ENCODE data around the gene LILRA6.
A peak's percentile ranks its signal among the peaks of the same experiment; 100 is the strongest.
"Not testable (repeated sequence)": the region's sequence is repeated elsewhere in the genome, so short reads cannot be mapped to it uniquely, and the experiment has no call there.

The LILRA6 gene

DNA sequence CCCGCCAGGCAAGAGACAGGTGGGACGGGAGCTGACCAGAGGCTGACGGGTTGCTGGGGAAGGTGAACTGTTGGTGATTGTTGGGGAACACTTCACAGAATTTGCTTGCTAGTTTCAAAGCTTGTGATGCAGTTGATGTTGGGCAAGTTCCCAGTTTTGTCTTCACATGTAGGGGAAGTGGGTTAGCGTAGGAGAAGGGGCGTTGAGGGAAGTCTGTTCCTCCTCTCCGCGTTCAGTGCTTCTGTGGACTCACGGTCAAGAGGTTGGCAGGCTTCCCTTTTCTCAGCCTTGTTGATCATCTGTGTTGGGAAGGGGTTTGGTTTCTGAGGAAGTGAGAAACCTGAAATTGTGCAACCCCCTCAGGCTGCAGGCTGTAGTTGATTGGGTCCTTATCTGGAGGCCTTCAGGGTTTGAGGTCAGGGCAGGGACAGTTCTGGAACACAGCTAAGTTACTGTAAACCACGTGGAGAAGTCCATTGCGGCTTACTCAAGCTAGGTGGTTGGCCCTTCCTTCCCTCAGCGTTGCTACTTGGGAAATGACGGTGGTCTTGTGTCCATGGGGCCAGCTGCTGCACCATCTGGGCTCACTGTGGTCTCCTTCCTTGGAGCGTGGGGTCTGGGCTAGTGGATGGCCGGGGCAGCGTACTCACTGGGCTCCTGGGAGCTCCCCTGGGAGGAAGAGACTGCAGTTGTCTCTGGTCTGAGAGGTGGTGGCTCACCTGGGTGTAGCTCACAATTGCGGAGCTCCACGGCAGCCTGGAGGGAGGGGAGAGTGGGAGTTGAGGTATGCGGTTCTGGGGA is 34.4 kb downstream of the LILRA6 start:
- Histone ChIP-seq H3K27me3 (ENCODE audit: control insufficient read depth in 1 of 2, insufficient read depth in 2 of 2, low read length in 2 of 2) (no peaks in the 10 kb centered on the region), H3K9ac (ENCODE audit: low read depth in 1 of 2, low read length in 2 of 2) (peak overlapping the region in 1 of 2 donors; percentile 38), H3K4me3 (ENCODE audit: low read depth in 1 of 2, low read length in 2 of 2) (peak overlapping the region in 1 of 2 donors; percentile 37), H3K36me3 (ENCODE audit: control insufficient read depth in 1 of 2, insufficient read depth in 2 of 2, low read length in 2 of 2) (peaks cover 24 to 57% of the 10 kb centered on the region in 2 donors), H3K4me1 (ENCODE audit: control insufficient read depth in 1 of 2, insufficient read depth in 2 of 2, low read length in 2 of 2) (peaks cover 67 to 82% of the 10 kb centered on the region in 2 donors), H3K9me3 (ENCODE audit: control insufficient read depth in 1 of 2, low read length in 2 of 2) (no peaks in the 10 kb centered on the region), H3K27ac (ENCODE audit: low read depth, low read length) (peak overlapping the region; percentile 83)

DNA sequence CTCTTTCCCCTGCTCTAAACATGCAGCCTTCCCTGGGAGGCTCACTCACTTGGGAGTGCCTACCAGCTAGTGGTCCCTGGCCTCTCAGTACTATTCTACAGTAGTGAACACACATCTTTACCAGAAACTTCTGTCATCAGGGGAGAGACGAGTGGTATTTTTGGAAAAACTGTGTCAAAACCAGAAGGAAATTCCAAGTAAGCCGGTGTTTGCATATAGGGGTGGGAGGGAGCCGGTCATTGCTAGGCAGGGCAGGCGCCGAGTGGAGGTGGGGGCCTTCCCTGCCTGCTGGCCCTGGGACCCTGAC is 35.0 kb downstream of the LILRA6 start:
- Histone ChIP-seq H3K27ac (ENCODE audit: low read depth, low read length) (peak overlapping the region; percentile 53), H3K27me3 (ENCODE audit: control insufficient read depth in 1 of 2, insufficient read depth in 2 of 2, low read length in 2 of 2) (no peaks in the 10 kb centered on the region), H3K4me1 (ENCODE audit: control insufficient read depth in 1 of 2, insufficient read depth in 2 of 2, low read length in 2 of 2) (peaks cover 73 to 88% of the 10 kb centered on the region in 2 donors), H3K4me3 (ENCODE audit: low read depth in 1 of 2, low read length in 2 of 2) (peak overlapping the region in 1 of 2 donors; percentile 37), H3K9ac (ENCODE audit: low read depth in 1 of 2, low read length in 2 of 2) (peak overlapping the region in 1 of 2 donors; percentile 30), H3K9me3 (ENCODE audit: control insufficient read depth in 1 of 2, low read length in 2 of 2) (no peaks in the 10 kb centered on the region), H3K36me3 (ENCODE audit: control insufficient read depth in 1 of 2, insufficient read depth in 2 of 2, low read length in 2 of 2) (peaks cover 30 to 63% of the 10 kb centered on the region in 2 donors)

DNA sequence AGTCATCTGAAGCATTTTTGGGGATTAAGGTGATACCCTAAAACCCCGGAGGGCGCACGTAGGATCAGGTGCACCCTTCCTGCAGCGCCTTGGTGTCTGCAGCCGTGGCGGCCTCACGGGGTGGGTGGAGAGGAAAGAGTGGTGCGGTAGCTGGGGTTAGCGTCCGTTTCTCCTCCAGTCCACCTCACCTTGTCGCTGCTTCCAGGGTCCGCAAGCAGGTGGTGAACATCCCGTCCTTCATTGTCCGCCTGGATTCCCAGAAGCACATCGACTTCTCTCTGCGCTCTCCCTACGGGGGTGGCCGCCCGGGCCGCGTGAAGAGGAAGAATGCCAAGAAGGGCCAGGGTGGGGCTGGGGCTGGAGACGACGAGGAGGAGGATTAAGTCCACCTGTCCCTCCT is 35.4 kb downstream of the LILRA6 start:
- Histone ChIP-seq H3K4me3 (ENCODE audit: low read depth in 1 of 2, low read length in 2 of 2) (peak overlapping the region in 1 of 2 donors; percentile 37), H3K9ac (ENCODE audit: low read depth in 1 of 2, low read length in 2 of 2) (peak overlapping the region; percentile 33 to 41), H3K27ac (ENCODE audit: low read depth, low read length) (peak overlapping the region; percentile 53), H3K4me1 (ENCODE audit: control insufficient read depth in 1 of 2, insufficient read depth in 2 of 2, low read length in 2 of 2) (peaks cover 77 to 92% of the 10 kb centered on the region in 2 donors), H3K36me3 (ENCODE audit: control insufficient read depth in 1 of 2, insufficient read depth in 2 of 2, low read length in 2 of 2) (peaks cover 34 to 67% of the 10 kb centered on the region in 2 donors)
- not testable (repeated sequence) for H3K27me3 ChIP-seq (ENCODE audit: control insufficient read depth in 1 of 2, insufficient read depth in 2 of 2, low read length in 2 of 2); H3K9me3 ChIP-seq (ENCODE audit: control insufficient read depth in 1 of 2, low read length in 2 of 2)

DNA sequence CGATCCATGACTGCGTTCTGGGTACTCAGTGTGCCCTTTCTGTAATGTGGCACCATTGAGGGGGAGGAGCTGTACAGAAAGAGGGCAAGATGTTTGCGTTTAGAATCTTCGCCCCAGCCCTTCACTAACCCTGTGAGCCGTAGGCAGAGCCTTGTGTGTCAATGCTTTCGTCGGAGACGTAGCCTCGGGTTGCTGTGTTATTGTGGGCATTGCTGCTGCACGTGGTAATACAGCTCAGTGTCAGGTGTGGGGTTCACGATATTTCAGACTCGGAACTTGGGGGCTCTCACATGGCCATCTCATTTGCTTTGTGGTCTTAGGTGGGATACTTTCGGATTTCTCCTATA is 35.8 kb downstream of the LILRA6 start:
- H3K4me1 ChIP-seq (ENCODE audit: control insufficient read depth in 1 of 2, insufficient read depth in 2 of 2, low read length in 2 of 2) = peaks cover 81 to 96% of the 10 kb centered on the region in 2 donors
- H3K27me3 ChIP-seq (ENCODE audit: control insufficient read depth in 1 of 2, insufficient read depth in 2 of 2, low read length in 2 of 2) = no peaks in the 10 kb centered on the region
- peak overlapping the region; percentile 33 to 41 for H3K9ac ChIP-seq (ENCODE audit: low read depth in 1 of 2, low read length in 2 of 2)
- peak overlapping the region; percentile 37 to 41 for H3K4me3 ChIP-seq (ENCODE audit: low read depth in 1 of 2, low read length in 2 of 2)
- H3K27ac ChIP-seq (ENCODE audit: low read depth, low read length) = peak overlapping the region; percentile 40
- no peaks in the 10 kb centered on the region for H3K9me3 ChIP-seq (ENCODE audit: control insufficient read depth in 1 of 2, low read length in 2 of 2)
- H3K36me3 ChIP-seq (ENCODE audit: control insufficient read depth in 1 of 2, insufficient read depth in 2 of 2, low read length in 2 of 2) = peaks cover 38 to 71% of the 10 kb centered on the region in 2 donors

DNA sequence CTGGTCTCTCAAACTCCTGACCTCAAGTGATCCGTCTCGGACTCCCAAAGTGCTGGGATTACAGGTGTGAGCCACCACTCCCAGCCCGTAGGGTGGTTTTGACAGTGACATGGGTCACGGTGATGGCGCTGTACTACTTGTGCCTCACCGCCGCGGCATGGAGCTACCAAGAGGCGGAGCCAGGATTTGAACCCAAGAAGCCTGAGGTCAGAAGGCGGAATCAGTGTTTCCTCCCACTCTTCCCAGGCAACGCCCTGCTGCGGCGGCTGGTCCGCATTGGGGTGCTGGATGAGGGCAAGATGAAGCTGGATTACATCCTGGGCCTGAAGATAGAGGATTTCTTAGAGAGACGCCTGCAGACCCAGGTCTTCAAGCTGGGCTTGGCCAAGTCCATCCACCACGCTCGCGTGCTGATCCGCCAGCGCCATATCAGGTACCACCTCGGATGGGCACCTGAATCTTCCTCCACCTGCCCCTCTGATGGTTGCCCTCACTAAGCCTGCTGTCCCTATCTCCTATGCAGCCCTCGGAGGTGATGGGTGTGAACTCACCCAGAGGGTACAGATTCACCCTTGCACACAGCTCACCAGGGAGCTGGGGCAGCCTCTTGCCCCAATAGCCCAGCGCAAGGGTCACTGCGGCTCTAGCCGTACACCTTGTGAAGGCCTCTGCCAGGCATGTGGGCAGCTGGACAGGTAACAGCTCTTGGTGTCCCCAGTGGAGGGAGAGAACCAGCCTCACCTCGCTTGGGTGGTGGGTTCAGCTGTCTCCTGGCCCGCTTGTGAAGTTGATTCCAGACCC is 36.4 kb downstream of the LILRA6 start:
- Histone ChIP-seq H3K9me3 (ENCODE audit: control insufficient read depth in 1 of 2, low read length in 2 of 2) (no peaks in the 10 kb centered on the region), H3K27me3 (ENCODE audit: control insufficient read depth in 1 of 2, insufficient read depth in 2 of 2, low read length in 2 of 2) (no peaks in the 10 kb centered on the region), H3K4me3 (ENCODE audit: low read depth in 1 of 2, low read length in 2 of 2) (peak overlapping the region; percentile 37 to 41), H3K27ac (ENCODE audit: low read depth, low read length) (peak overlapping the region; percentile 40), H3K4me1 (ENCODE audit: control insufficient read depth in 1 of 2, insufficient read depth in 2 of 2, low read length in 2 of 2) (peaks cover 84 to 99% of the 10 kb centered on the region in 2 donors), H3K9ac (ENCODE audit: low read depth in 1 of 2, low read length in 2 of 2) (peak overlapping the region; percentile 33 to 41), H3K36me3 (ENCODE audit: control insufficient read depth in 1 of 2, insufficient read depth in 2 of 2, low read length in 2 of 2) (peaks cover 43 to 76% of the 10 kb centered on the region in 2 donors)

DNA sequence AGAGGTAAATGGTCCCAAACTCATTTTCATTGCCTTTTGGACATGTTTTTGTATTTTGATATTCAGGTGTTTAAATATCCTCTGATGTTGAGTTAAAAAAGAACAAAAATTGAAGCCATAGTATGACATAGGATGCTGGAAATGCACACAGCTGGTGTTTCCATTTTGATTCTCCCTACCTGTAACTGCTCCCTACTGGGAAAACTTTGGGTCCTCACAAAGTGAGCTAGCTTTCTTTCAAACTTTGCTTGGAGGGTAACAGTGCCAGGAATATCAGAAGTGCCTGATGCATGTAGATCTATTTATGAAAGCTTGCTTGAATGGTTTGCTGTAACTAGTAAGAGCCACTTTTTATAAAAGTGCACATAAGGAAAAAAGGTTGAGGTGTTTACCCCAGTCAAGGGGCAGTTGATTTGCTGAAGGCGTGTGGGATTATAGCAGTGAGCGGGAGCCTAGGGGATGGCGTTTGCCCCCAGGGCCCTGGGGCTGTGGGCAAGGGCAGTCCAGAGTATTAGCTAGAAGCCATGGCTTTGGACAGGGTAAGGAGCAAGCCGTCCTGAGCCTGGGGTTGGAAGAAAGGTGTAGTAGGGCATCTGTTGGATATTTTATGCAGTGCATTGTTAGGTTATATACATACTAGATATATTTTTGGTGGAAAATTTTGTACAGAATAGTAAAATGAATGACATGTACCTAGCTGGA is 37.7 kb downstream of the LILRA6 start:
- Histone ChIP-seq H3K4me1 (ENCODE audit: control insufficient read depth in 1 of 2, insufficient read depth in 2 of 2, low read length in 2 of 2) (peaks cover 75 to 90% of the 10 kb centered on the region in 2 donors), H3K9ac (ENCODE audit: low read depth in 1 of 2, low read length in 2 of 2) (peak overlapping the region in 1 of 2 donors; percentile 20), H3K4me3 (ENCODE audit: low read depth in 1 of 2, low read length in 2 of 2) (no peak overlapping the region), H3K27ac (ENCODE audit: low read depth, low read length) (no peak overlapping the region), H3K27me3 (ENCODE audit: control insufficient read depth in 1 of 2, insufficient read depth in 2 of 2, low read length in 2 of 2) (no peaks in the 10 kb centered on the region), H3K9me3 (ENCODE audit: control insufficient read depth in 1 of 2, low read length in 2 of 2) (no peaks in the 10 kb centered on the region), H3K36me3 (ENCODE audit: control insufficient read depth in 1 of 2, insufficient read depth in 2 of 2, low read length in 2 of 2) (peaks cover 43 to 76% of the 10 kb centered on the region in 2 donors)

DNA sequence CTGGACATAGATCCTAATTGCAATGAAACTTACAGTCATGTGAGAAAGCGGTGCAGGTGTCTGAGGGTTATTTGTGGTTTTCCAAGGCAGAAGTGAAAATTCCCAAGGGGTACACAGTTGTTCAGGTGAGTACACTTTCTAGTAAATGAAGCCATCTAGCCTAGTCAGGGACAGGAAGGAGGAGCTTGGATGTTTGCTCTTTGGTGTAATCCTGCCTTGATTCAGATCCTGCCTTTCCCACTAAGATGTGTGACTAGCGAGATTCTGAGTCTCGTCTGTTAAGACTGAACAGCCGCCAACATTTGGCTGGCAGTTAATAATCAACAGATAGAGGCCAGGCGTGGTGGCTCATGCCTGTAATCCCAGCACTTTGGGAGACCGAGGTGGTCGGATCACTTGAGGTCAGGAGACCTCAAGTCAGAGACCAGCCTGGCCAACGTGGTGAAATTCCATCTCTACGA is 39.4 kb downstream of the LILRA6 start:
- Histone ChIP-seq H3K36me3 (ENCODE audit: control insufficient read depth in 1 of 2, insufficient read depth in 2 of 2, low read length in 2 of 2) (peaks cover 43 to 69% of the 10 kb centered on the region in 2 donors), H3K27me3 (ENCODE audit: control insufficient read depth in 1 of 2, insufficient read depth in 2 of 2, low read length in 2 of 2) (no peaks in the 10 kb centered on the region), H3K27ac (ENCODE audit: low read depth, low read length) (no peak overlapping the region), H3K9me3 (ENCODE audit: control insufficient read depth in 1 of 2, low read length in 2 of 2) (no peaks in the 10 kb centered on the region), H3K9ac (ENCODE audit: low read depth in 1 of 2, low read length in 2 of 2) (peak overlapping the region in 1 of 2 donors; percentile 85), H3K4me3 (ENCODE audit: low read depth in 1 of 2, low read length in 2 of 2) (peak overlapping the region; percentile 78 to 95), H3K4me1 (ENCODE audit: control insufficient read depth in 1 of 2, insufficient read depth in 2 of 2, low read length in 2 of 2) (peaks cover 58 to 73% of the 10 kb centered on the region in 2 donors)

DNA sequence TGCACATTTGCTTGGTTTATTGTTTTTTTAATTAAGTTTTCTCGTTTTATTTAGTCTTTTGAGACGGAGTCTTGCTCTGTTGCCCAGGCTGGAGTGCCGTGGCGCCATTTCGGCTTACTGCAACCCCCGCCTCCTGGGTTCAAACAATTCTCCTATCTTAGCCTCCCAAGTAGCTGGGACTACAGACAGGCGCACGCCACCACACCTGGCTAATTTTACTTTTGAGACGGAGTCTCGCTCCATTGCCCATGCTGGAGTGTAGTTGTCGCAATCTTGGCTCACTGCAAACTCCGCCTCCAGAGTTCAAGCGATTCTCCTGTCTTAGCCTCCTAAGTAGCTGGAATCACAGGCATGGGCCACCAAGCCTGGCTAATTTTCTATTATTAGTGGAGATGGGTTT is 40.6 kb downstream of the LILRA6 start:
- Histone ChIP-seq H3K36me3 (ENCODE audit: control insufficient read depth in 1 of 2, insufficient read depth in 2 of 2, low read length in 2 of 2) (peaks cover 35 to 57% of the 10 kb centered on the region in 2 donors), H3K27ac (ENCODE audit: low read depth, low read length) (no peak overlapping the region), H3K9ac (ENCODE audit: low read depth in 1 of 2, low read length in 2 of 2) (peak overlapping the region; percentile 85 to 97), H3K4me3 (ENCODE audit: low read depth in 1 of 2, low read length in 2 of 2) (peak overlapping the region; percentile 78 to 95), H3K9me3 (ENCODE audit: control insufficient read depth in 1 of 2, low read length in 2 of 2) (no peaks in the 10 kb centered on the region), H3K27me3 (ENCODE audit: control insufficient read depth in 1 of 2, insufficient read depth in 2 of 2, low read length in 2 of 2) (no peaks in the 10 kb centered on the region), H3K4me1 (ENCODE audit: control insufficient read depth in 1 of 2, insufficient read depth in 2 of 2, low read length in 2 of 2) (peaks cover 49 to 61% of the 10 kb centered on the region in 2 donors)

DNA sequence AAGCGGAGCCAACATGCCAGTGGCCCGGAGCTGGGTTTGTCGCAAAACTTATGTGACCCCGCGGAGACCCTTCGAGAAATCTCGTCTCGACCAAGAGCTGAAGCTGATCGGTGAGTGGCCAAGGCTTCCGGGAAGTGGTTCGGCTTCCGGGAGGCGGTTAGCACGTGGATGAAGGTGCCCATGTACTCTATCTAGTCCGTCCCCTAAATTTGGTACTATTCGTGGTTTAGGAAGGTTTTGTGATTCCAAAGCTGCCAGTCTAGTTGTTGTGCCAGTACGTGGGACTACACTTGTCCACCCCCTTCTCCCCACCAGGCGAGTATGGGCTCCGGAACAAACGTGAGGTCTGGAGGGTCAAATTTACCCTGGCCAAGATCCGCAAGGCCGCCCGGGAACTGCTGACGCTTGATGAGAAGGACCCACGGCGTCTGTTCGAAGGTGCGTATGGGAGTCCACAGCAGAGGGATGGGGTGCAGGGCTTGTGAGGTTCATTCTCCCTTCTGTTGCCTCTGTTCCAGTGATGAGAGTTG is 41.4 kb downstream of the LILRA6 start:
- Histone ChIP-seq H3K9me3 (ENCODE audit: control insufficient read depth in 1 of 2, low read length in 2 of 2) (no peaks in the 10 kb centered on the region), H3K36me3 (ENCODE audit: control insufficient read depth in 1 of 2, insufficient read depth in 2 of 2, low read length in 2 of 2) (peaks cover 28 to 49% of the 10 kb centered on the region in 2 donors), H3K27me3 (ENCODE audit: control insufficient read depth in 1 of 2, insufficient read depth in 2 of 2, low read length in 2 of 2) (no peaks in the 10 kb centered on the region), H3K27ac (ENCODE audit: low read depth, low read length) (peak overlapping the region; percentile 92), H3K4me1 (ENCODE audit: control insufficient read depth in 1 of 2, insufficient read depth in 2 of 2, low read length in 2 of 2) (peaks cover 42 to 53% of the 10 kb centered on the region in 2 donors), H3K4me3 (ENCODE audit: low read depth in 1 of 2, low read length in 2 of 2) (peak overlapping the region; percentile 78 to 95), H3K9ac (ENCODE audit: low read depth in 1 of 2, low read length in 2 of 2) (peak overlapping the region; percentile 85 to 97)

All from duodenal mucosa (tissue), 2 donors.